ENCODE data around the gene LTB4R.

GRCh38 chr14:24343795-24344660 lies 32.7 kb downstream of the LTB4R start:
- TF ChIP-seq TAF1 (IDR thresholded peaks at IDR 0.05; ENCODE audit: low read depth) = no peak
- no peak for TF ChIP-seq EGR1 (IDR thresholded peaks at IDR 0.05)

Measured in Ishikawa (cell line).